ENCODE measurements around the gene OGA.

Gene OGA

DNA sequence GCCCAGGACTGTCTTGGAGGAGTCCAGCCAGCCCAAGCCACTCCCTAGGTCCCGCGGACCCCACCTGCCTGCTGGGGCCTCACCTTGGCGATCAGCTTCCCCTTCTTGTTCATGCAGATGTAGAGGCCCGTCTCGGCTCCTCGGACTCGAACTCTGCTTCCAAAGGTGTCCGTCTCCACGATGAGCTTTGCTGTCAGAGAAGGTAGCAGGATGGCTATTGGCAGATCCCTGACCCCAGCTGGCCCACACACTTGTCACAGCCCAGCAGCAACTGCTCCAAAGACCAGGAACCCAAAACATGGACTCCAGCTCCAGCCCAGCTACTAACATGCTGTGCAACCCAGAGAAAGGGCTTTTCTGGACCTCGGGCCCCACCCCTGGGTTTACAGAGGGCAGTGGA is 46.9 kb downstream of the OGA start:
- TF ChIP-seq, protein P1, sequence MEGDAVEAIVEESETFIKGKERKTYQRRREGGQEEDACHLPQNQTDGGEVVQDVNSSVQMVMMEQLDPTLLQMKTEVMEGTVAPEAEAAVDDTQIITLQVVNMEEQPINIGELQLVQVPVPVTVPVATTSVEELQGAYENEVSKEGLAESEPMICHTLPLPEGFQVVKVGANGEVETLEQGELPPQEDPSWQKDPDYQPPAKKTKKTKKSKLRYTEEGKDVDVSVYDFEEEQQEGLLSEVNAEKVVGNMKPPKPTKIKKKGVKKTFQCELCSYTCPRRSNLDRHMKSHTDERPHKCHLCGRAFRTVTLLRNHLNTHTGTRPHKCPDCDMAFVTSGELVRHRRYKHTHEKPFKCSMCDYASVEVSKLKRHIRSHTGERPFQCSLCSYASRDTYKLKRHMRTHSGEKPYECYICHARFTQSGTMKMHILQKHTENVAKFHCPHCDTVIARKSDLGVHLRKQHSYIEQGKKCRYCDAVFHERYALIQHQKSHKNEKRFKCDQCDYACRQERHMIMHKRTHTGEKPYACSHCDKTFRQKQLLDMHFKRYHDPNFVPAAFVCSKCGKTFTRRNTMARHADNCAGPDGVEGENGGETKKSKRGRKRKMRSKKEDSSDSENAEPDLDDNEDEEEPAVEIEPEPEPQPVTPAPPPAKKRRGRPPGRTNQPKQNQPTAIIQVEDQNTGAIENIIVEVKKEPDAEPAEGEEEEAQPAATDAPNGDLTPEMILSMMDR (conservative IDR thresholded peaks at IDR 0.05; ENCODE audit: low read depth, low read length), result no peak
- no peak for DNase-seq (ENCODE audit: low read depth)
- no peak overlapping the region for H3K4me3 ChIP-seq (ENCODE audit: low read depth, low read length)

DNA sequence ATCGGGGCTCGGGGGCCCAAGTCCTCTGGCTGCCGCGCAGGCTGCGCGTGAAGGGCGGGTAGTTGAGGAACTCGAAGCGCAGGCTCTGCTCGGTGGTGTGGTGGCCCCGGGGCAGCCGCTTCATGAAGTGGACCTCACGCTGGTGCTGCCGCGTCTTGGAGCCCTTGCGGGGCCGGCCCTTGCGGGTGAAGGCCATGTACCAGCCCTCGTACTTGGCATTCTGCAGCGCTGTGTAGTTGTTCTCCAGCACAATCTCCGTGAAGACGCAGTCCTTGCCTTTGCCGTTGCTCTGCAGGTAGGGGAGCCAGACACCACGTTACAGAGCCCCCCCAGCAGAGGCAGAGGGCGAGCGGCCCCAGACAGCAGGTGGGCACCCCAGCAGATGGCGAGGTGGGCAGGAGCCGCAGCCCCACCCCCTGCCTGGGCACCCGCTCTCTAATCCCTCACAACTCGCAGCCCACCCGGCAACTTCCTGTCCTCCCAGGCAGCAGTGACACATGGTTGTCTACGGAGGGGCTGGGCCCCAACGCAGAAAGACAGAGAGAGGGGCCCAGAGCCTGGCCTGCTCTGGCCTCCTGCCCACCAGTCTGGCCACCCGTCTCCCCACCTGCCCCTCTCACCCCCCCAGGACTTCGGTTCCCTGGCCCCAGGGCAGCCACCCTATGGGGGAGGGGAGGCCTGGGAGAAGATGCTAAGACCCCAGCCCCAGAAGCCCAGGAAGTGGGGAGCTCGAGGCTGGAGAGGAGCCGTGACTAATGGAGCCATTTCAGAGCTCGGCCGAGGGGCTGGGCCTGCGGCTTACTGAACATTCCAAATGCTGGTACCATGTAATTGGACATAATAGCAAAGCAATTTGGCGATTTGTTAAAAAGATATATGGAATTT is 47.7 kb downstream of the OGA start:
- no peak for DNase-seq (ENCODE audit: low read depth)

DNA sequence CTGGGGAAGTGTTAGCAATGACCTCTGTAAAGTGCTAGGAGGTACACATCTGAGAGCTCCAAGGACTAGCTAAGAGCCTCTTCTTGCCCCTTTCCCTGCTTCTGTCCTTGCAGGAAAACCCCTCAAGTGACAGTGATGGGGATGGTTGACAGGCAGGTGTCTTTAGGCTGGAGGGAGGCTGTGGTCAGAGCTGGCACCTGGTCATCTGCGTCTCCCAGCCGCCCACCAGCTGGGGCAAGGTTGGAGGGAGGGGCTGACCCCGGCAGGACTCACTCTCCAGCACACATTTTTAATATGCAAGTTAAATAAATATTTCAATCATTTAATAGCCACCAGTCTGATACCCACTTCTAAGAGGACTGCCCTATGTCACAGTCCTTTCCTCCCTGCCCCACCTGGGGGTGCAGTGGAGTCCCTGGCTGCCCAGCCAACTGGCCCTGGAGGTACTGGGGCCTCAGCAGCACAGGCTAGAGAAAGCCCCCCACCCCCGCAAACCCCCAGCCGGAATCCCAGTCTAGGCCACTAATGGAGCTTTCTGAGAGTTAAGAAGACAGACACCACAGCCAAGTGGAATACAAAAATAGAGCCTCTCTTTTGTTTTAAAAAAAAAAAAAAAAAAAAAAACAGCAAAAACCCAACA is 48.6 kb downstream of the OGA start:
- DNase-seq (ENCODE audit: low read depth), result no peak

More for the DNA sequence above, 47.7 kb downstream of the OGA start:
- H3K4me3 ChIP-seq (ENCODE audit: low read depth, low read length), result no peak overlapping the region
- TF ChIP-seq, protein P1 (conservative IDR thresholded peaks at IDR 0.05; ENCODE audit: low read depth, low read length), result no peak

DNA sequence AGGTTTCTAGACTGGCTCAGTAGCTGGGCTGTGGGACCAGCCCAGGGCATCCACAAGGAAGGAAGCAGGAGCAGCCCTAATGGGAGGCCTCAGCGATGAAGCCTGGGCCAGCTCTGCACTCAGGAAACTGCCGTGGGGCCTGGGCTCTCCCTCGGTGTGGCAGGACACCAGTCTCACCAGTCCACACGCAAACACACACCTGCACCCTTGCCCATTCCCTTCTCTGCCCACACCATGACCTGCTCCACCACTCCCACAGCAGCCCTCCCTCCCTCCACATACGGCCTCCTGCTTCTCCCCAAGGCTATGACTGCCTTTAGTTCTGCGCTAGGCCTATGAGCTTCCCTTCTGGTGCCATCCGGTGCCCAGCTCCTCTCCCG is 49.5 kb downstream of the OGA start:
- TF ChIP-seq, protein P1 (conservative IDR thresholded peaks at IDR 0.05; ENCODE audit: low read depth, low read length), result no peak
- no peak overlapping the region for H3K4me3 ChIP-seq (ENCODE audit: low read depth, low read length)
- DNase-seq (ENCODE audit: low read depth), result no peak

More for the DNA sequence above, 48.6 kb downstream of the OGA start:
- TF ChIP-seq, protein P1 (conservative IDR thresholded peaks at IDR 0.05; ENCODE audit: low read depth, low read length), result no peak
- H3K4me3 ChIP-seq (ENCODE audit: low read depth, low read length), result no peak overlapping the region

DNA sequence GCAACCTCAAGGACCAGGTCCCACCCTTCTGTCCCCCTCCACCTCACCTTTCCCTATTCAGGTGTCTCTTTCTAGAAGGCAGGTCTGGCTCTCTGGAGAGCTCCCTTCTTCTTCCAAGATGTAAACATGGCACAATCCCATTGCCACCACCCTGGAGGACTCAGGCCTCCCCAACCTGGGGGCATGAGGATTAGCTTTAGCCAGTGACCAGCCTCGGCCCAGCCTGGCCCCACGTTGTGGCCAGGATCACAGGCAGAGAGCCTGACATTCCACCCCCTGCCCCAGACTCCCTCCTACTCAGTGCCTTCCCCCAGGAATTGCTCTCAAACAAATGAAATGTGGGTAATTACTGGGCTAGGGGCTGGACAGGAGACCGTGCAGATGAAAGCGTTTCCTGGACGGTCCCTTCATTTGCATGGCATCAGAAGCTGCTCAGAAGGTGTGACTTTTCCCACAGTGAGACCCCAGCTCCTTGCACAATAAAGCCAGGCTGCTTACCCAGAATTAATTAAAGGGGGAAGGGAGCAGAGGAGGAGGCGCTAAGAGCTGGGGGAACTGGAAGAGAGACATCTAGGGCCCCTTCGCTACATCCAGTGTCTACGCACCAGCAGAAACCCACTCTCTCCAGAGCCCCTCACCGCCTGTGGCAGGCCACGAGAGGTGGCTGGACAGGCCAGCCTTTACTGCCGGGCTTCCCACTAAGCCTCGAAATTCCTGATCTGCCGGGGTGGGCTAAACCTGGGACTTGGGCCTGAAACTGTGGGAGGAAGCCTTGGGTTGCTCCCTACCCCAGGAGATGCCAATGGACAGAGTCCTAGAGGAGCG is 50.1 kb downstream of the OGA start:
- H3K4me3 ChIP-seq (ENCODE audit: low read depth, low read length), result no peak overlapping the region
- DNase-seq (ENCODE audit: low read depth), result no peak
- TF ChIP-seq, protein P1 (conservative IDR thresholded peaks at IDR 0.05; ENCODE audit: low read depth, low read length), result no peak

DNA sequence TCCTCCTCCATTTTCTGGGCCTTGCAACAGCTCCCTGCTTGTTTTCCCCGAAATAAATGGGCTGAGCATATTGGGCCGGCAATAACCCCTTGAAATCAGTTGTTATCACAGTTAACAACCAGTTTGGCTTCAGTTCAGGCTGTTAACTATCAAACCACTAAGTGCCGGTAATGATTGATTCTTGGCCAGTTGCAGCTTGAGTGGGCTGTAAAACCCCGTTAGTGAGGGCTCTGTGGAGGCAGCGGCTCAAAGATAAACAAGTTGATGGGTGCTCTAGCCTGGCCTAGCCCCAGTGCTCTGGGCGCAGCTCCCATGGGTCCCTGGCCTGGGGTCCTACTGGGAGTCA is 50.7 kb downstream of the OGA start:
- DNase-seq (ENCODE audit: low read depth), result no peak
- TF ChIP-seq, protein P1 (conservative IDR thresholded peaks at IDR 0.05; ENCODE audit: low read depth, low read length), result no peak
- H3K4me3 ChIP-seq (ENCODE audit: low read depth, low read length), result no peak overlapping the region

All from choroid plexus epithelial cell (primary cell).